HFFc6 (cell line): Measurements from ENCODE around the gene NUTM2G. TPM values are rescaled to one million over a fixed set of nuclear protein-coding genes. Genes with fewer than 3 reads are reported as not detected.
A peak's percentile ranks its signal among the peaks of the same experiment; 100 is the strongest.
"Not testable (repeated sequence)": the region's sequence is repeated elsewhere in the genome, so short reads cannot be mapped to it uniquely, and the experiment has no call there.

ENCODE experiments used
- DNase-seq: peaks from one replicate; pipeline ENCODE4 v3.0.0-alpha.2; 2018
- H3K27ac Mint-ChIP-seq: 2 replicates; pipeline ENCODE4 v1.8.0; 2020; ENCODE audit warnings: mild to moderate bottlenecking, mixed read lengths
- H3K27me3 Mint-ChIP-seq: 2 replicates; pipeline ENCODE4 v1.8.0; 2021; ENCODE audit warnings: mild to moderate bottlenecking, moderate library complexity, mixed read lengths; ENCODE audit not compliant: insufficient read depth
- H3K36me3 Mint-ChIP-seq: 2 replicates; pipeline ENCODE4 v1.8.0; 2021; ENCODE audit warnings: low read depth, mixed read lengths
- H3K4me1 Mint-ChIP-seq: 2 replicates; pipeline ENCODE4 v1.8.0; 2020; ENCODE audit warnings: low read depth, mixed read lengths
- H3K4me3 Mint-ChIP-seq: 2 replicates; pipeline ENCODE4 v1.8.0; 2020; ENCODE audit warnings: mild to moderate bottlenecking, moderate library complexity, mixed read lengths
- H3K9me3 Mint-ChIP-seq: 2 replicates; pipeline ENCODE4 v1.8.0; 2020; ENCODE audit warnings: mild to moderate bottlenecking, mixed read lengths
- long read RNA-seq: library from polyadenylated mRNA; unstranded; transcript quantifications from one replicate; pipeline ENCODE4 v2.0.0, GENCODE V29; 2019
- total RNA-seq, 6 experiments: library from RNA; stranded (reverse); fragmentation: NEBNext Ultra II Directional; extraction: Animal tissue kit (Norgen Biotek cat#: 25700); gene quantifications; 2 replicates in 1 of 6; 3 replicates in 5 of 6; pipeline ENCODE4 v1.2.3, GENCODE V29; 2021
- TF ChIP-seq, protein P1 (sequence below): fragments of 200-600 bp; sonication (generic); IDR thresholded peaks from 2 replicates; pipeline ENCODE4 v1.5.0; 2021; ENCODE audit warnings: antibody characterized with exemption, mild to moderate bottlenecking

Gene NUTM2G, protein sequence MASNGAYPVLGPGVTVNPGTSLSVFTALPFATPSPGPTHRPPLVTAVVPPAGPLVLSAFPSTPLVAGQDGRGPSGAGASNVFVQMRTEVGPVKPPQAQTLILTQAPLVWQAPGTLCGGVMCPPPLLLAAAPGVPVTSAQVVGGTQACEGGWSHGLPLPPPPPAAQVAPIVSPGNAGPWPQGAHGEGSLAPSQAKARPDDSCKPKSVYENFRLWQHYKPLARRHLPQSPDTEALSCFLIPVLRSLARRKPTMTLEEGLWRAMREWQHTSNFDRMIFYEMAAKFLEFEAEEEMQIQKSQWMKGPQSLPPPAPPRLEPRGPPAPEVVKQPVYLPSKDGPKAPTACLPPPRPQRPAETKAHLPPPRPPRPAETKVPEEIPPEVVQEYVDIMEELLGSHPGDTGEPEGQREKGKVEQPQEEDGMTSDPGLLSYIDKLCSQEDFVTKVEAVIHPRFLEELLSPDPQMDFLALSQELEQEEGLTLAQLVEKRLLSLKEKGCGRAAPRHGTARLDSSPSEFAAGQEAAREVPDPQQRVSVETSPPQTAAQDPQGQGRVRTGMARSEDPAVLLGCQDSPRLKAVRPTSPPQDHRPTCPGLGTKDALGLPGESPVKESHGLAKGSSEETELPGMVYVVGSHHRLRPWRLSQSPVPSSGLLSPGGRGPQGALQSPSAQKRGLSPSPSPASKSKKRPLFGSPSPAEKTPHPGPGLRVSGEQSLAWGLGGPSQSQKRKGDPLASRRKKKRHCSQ
- total RNA-seq, result not detected
- long read RNA-seq, result 0 reads

DNA sequence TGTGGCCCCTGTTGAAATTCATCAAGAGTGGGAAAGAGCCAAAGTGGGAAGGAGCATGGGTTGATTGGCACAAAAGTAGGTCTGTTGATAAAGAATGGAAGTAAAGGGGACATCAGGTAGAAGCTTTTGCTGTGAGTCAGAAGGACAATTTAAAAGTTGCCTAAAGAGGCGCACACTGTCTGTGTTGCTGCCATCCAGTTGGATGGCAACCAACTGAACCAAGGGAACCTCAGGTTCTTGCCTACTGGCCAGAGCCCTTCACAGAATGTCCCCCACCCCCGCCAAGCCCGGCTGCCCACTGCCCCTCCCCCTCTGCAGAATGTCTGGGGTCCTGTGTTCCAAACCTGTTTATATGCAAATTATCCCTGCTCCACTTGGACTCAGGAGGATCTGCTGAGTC lies at the start of gene NUTM2G:
Gene NUTM2G, plus strand, starts transcription at position 301 of the 400 bp plus-strand sequence. CDS start 182 bp downstream, outside the sequence.
- not testable (repeated sequence) for H3K36me3 Mint-ChIP-seq, H3K27ac Mint-ChIP-seq, DNase-seq, H3K27me3 Mint-ChIP-seq, H3K9me3 Mint-ChIP-seq, H3K4me1 Mint-ChIP-seq, H3K4me3 Mint-ChIP-seq

DNA sequence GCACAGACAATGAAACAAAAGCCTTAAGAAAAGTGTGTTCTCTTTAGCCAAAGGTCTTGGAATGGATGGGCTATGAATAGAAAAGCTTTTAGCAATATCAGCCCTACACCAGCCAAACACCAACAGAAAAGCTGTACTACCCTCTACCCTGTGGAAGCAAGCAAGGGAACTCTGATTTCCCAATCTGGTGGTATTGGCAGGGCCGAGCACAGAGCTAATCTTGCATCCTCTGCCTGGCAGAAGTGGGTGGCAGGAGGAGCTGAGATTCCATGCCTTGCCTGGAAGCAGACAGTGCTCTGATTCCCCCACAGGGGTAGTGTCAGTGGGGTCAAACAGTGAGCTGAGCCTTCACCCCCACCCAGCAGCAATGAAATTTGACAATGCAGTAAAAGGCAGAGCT lies 44.7 kb upstream of the NUTM2G start:
- peaks cover 24% of the 10 kb centered on the region for H3K4me1 Mint-ChIP-seq
- peaks cover 7% of the 10 kb centered on the region; the same call in 1 of the 2 replicates for H3K36me3 Mint-ChIP-seq
- no peak overlapping the region for H3K4me3 Mint-ChIP-seq
- no peak for DNase-seq
- H3K27me3 Mint-ChIP-seq, result peaks cover 6% of the 10 kb centered on the region; the same call in 1 of the 2 replicates
- no peak overlapping the region for H3K27ac Mint-ChIP-seq
- TF ChIP-seq, protein P1, sequence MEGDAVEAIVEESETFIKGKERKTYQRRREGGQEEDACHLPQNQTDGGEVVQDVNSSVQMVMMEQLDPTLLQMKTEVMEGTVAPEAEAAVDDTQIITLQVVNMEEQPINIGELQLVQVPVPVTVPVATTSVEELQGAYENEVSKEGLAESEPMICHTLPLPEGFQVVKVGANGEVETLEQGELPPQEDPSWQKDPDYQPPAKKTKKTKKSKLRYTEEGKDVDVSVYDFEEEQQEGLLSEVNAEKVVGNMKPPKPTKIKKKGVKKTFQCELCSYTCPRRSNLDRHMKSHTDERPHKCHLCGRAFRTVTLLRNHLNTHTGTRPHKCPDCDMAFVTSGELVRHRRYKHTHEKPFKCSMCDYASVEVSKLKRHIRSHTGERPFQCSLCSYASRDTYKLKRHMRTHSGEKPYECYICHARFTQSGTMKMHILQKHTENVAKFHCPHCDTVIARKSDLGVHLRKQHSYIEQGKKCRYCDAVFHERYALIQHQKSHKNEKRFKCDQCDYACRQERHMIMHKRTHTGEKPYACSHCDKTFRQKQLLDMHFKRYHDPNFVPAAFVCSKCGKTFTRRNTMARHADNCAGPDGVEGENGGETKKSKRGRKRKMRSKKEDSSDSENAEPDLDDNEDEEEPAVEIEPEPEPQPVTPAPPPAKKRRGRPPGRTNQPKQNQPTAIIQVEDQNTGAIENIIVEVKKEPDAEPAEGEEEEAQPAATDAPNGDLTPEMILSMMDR, result no peak
- H3K9me3 Mint-ChIP-seq, result no peaks in the 10 kb centered on the region

DNA sequence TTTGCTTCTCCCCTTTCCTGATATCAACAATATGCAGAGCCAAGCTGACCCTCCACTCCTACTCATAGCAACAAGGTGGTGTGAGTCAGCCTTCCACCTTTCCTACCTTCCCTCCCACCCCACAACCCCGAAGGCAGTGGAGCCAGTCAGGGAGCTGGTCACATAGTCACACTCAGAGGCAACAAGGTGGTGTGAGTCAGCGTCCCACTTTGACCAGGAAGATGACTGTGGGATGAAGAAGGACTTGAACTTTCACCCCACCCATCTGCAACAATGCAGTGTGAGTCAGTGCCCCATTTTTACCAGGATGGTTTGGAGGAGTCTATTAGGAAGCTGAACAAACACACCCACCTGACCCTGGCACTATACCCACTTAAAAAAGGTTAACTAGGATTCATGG lies 44.2 kb upstream of the NUTM2G start:
- Mint-ChIP-seq H3K27ac (peak overlapping the region; percentile 42; the same call in 1 of the 2 replicates), H3K27me3 (peaks cover 5% of the 10 kb centered on the region; the same call in 1 of the 2 replicates), H3K9me3 (no peaks in the 10 kb centered on the region), H3K36me3 (peaks cover 7% of the 10 kb centered on the region; the same call in 1 of the 2 replicates), H3K4me1 (peaks cover 24% of the 10 kb centered on the region), H3K4me3 (no peak overlapping the region)
- peak; percentile 74 for DNase-seq
- TF ChIP-seq, protein P1, result no peak

DNA sequence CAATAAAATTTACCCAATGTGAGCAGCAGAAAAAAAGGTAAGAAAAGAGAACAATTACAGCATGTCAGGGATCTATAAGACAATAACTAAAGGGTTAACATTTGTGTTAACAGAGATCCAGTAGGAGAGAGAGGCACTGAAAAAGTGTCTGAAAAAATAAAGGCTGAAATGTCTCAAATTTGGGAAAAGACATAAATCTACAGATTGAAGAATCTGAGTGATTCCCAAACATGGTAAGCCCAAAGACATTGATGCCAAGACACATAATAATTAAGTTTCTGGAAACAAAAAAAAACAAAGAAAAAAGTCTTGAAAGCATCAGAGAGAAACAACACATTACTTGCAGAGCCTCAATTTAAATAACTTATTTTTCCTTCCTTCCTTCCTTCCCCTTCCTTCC lies 43.2 kb upstream of the NUTM2G start:
- no peak for DNase-seq

DNA sequence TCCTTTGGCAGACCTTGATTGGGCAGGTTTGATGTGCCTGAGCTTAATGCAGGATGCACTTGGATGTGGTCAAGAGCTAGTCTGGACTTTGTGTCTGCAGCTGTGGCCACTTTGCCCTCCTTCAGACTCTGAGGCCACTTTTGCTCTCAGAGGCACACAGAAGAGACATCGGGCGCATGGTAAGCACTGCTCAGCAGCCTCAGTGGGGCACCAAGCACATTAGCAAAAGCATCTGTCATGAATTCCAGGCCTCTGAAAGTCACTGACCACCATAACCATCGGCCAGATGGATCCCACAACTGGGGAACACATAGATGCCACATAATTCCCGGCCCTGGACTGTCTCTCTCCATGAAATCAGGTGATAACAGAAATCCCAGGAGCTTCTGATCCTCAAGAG lies 40.1 kb upstream of the NUTM2G start:
- no peak for DNase-seq
- Mint-ChIP-seq H3K27me3 (no peaks in the 10 kb centered on the region; the same call in 1 of the 2 replicates), H3K9me3 (no peaks in the 10 kb centered on the region), H3K27ac (no peak overlapping the region), H3K4me1 (peaks cover 24% of the 10 kb centered on the region), H3K4me3 (no peak overlapping the region), H3K36me3 (peaks cover 21% of the 10 kb centered on the region; the same call in 1 of the 2 replicates)
- TF ChIP-seq, protein P1, result no peak

More for the DNA sequence above, 43.2 kb upstream of the NUTM2G start:
- Mint-ChIP-seq H3K4me1 (peaks cover 24% of the 10 kb centered on the region), H3K27me3 (peaks cover 5% of the 10 kb centered on the region; the same call in 1 of the 2 replicates), H3K27ac (no peak overlapping the region; the same call in 1 of the 2 replicates), H3K36me3 (peaks cover 14% of the 10 kb centered on the region; the same call in 1 of the 2 replicates), H3K9me3 (no peaks in the 10 kb centered on the region), H3K4me3 (no peak overlapping the region)
- TF ChIP-seq, protein P1, result no peak
